DOHH2 (cell line): Measurements from ENCODE around the gene UBE4B.

Source experiments
- EZH2phosphoT487 ChIP-seq: fragments of 200-600 bp; sonication (generic); IDR thresholded peaks from 2 replicates; pipeline ENCODE4 v1.6.1; 2017; ENCODE audit warnings: borderline replicate concordance, mild to moderate bottlenecking, antibody characterized with exemption, low read length, moderate library complexity, mixed read lengths
- TF ChIP-seq, protein P1 (sequence below): fragments of 200-600 bp; sonication (generic); IDR thresholded peaks from one replicate; pipeline ENCODE4 v1.5.1; 2014; ENCODE audit warnings: antibody characterized with exemption, mild to moderate bottlenecking, low read depth, low read length; ENCODE audit not compliant: poor library complexity, severe bottlenecking

DNA sequence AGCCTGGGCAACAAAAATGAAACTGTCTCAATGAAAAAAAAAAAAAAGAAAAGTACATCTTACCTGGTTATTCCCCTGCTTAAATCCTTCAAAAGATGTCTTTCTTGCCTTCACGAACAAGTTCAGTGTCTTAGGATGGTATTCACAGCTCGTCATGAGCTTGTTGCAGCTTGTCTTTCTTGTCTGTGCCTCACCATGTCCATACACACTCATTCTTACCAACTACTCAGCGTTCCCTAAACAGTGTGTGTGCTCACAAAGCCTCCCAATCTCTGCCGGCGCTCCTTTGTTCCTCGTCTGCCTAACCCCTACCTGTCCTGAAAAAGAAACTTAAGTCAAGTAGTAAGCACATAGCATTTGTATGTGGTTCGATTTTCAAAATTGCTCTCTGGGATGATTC, 31.1 kb downstream of the UBE4B start:
- TF ChIP-seq, protein P1, sequence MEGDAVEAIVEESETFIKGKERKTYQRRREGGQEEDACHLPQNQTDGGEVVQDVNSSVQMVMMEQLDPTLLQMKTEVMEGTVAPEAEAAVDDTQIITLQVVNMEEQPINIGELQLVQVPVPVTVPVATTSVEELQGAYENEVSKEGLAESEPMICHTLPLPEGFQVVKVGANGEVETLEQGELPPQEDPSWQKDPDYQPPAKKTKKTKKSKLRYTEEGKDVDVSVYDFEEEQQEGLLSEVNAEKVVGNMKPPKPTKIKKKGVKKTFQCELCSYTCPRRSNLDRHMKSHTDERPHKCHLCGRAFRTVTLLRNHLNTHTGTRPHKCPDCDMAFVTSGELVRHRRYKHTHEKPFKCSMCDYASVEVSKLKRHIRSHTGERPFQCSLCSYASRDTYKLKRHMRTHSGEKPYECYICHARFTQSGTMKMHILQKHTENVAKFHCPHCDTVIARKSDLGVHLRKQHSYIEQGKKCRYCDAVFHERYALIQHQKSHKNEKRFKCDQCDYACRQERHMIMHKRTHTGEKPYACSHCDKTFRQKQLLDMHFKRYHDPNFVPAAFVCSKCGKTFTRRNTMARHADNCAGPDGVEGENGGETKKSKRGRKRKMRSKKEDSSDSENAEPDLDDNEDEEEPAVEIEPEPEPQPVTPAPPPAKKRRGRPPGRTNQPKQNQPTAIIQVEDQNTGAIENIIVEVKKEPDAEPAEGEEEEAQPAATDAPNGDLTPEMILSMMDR: no peak
- no peak for TF ChIP-seq EZH2phosphoT487
